Measurements from ENCODE around the gene P2RX7. TPM values are rescaled to one million over a fixed set of nuclear protein-coding genes. Genes with fewer than 3 reads are reported as not detected.
"Not testable (repeated sequence)": the region's sequence is repeated elsewhere in the genome, so short reads cannot be mapped to it uniquely, and the experiment has no call there.

Gene P2RX7
- total and polyA plus RNA-seq, 8 donors = 0.77 to 8.8 (median 1.4) TPM

- H3K27ac ChIP-seq = no peak overlapping the region
- no peaks in the 10 kb centered on the region for H3K27me3 ChIP-seq
- no peak overlapping the region for H3K4me3 ChIP-seq
- no peak for TF ChIP-seq CTCF (IDR thresholded peaks at IDR 0.05)
- no peaks in the 10 kb centered on the region for H3K36me3 ChIP-seq
- H3K4me1 ChIP-seq = peaks cover 0 to 5% (median 0%) of the 10 kb centered on the region in 3 donors
- no peak for DNase-seq
- WGBS, 2 donors = 73 to 79% methylated on average over 7 of the region's 7 CpGs
- no peaks in the 10 kb centered on the region for H3K9me3 ChIP-seq
- FAIRE-seq = no peak
- ATAC-seq = no peak
- intact Hi-C loops (cut with DNase I) = no loop called here
These were observed 66.3 kb downstream of the P2RX7 start for GRCh38 chr12:121198949-121199348.

GRCh38 chr12:121201140-121201539 lies 68.5 kb downstream of the P2RX7 start:
- H3K9me3 ChIP-seq; H3K4me1 ChIP-seq; FAIRE-seq; ATAC-seq; H3K4me3 ChIP-seq; DNase-seq; H3K27ac ChIP-seq; H3K36me3 ChIP-seq; H3K27me3 ChIP-seq; intact Hi-C loops (cut with DNase I): not testable (repeated sequence)
- 87 to 89% methylated on average over 6 of the region's 6 CpGs for WGBS, 2 donors

- 55 to 62% methylated on average over 14 of the region's 14 CpGs for WGBS, 2 donors
- peaks cover 0 to 5% (median 0%) of the 10 kb centered on the region in 3 donors for H3K4me1 ChIP-seq
- ATAC-seq (peak in 3 of 4 donors; percentile 49 to 64 (median 60)), FAIRE-seq (no peak), DNase-seq (no peak)
- H3K27me3 ChIP-seq = no peaks in the 10 kb centered on the region
- TF ChIP-seq CTCF (IDR thresholded peaks at IDR 0.05) = no peak
- H3K27ac ChIP-seq = no peak overlapping the region
- H3K4me3 ChIP-seq = no peak overlapping the region
- H3K36me3 ChIP-seq = no peaks in the 10 kb centered on the region
- H3K9me3 ChIP-seq = no peaks in the 10 kb centered on the region
- intact Hi-C loops (cut with DNase I) = no loop called here
These were observed 70.0 kb downstream of the P2RX7 start for GRCh38 chr12:121202407-121203355.

- DNase-seq (no peak), FAIRE-seq (no peak), ATAC-seq (peak in 3 of 4 donors; percentile 42 to 62 (median 47))
- H3K4me1 ChIP-seq = peaks cover 0 to 5% (median 0%) of the 10 kb centered on the region in 3 donors
- no peaks in the 10 kb centered on the region for H3K36me3 ChIP-seq
- H3K9me3 ChIP-seq = no peaks in the 10 kb centered on the region
- H3K27me3 ChIP-seq = no peaks in the 10 kb centered on the region
- H3K4me3 ChIP-seq = no peak overlapping the region
- no peak overlapping the region for H3K27ac ChIP-seq
- intact Hi-C loops (cut with DNase I) = no loop called here
- TF ChIP-seq CTCF (IDR thresholded peaks at IDR 0.05) = no peak
- 53 to 59% methylated on average over 11 of the region's 11 CpGs for WGBS, 2 donors
These were observed 70.8 kb downstream of the P2RX7 start for GRCh38 chr12:121203482-121203881.

- DNase-seq = no peak
- Histone ChIP-seq H3K36me3 (no peaks in the 10 kb centered on the region), H3K27me3 (no peaks in the 10 kb centered on the region), H3K4me3 (no peak overlapping the region), H3K9me3 (no peaks in the 10 kb centered on the region), H3K27ac (no peak overlapping the region), H3K4me1 (peaks cover 0 to 5% (median 0%) of the 10 kb centered on the region in 3 donors)
- WGBS, 2 donors = 85 to 86% methylated on average over 7 of the region's 7 CpGs
- TF ChIP-seq CTCF (IDR thresholded peaks at IDR 0.05) = no peak
- intact Hi-C loops (cut with DNase I) = no loop called here
- no peak for ATAC-seq
- FAIRE-seq = no peak
These were observed 72.8 kb downstream of the P2RX7 start for GRCh38 chr12:121205491-121205890.

- H3K27me3 ChIP-seq; DNase-seq; ATAC-seq; intact Hi-C loops (cut with DNase I); H3K36me3 ChIP-seq; H3K4me3 ChIP-seq; FAIRE-seq; H3K9me3 ChIP-seq; H3K4me1 ChIP-seq; H3K27ac ChIP-seq: not testable (repeated sequence)
- 84% methylated on average over 10 of the region's 10 CpGs for WGBS, 2 donors
These were observed 75.9 kb downstream of the P2RX7 start for GRCh38 chr12:121208571-121208970.

Measured in pancreas (tissue), 10 donors.